ELR (cell line): Measurements from ENCODE around the gene CUL1.

Experiments used
- DNase-seq: peaks from one replicate; pipeline ENCODE4 v3.0.0-alpha.2; 2015; ENCODE audit warnings: low read depth

The CUL1 gene

DNA sequence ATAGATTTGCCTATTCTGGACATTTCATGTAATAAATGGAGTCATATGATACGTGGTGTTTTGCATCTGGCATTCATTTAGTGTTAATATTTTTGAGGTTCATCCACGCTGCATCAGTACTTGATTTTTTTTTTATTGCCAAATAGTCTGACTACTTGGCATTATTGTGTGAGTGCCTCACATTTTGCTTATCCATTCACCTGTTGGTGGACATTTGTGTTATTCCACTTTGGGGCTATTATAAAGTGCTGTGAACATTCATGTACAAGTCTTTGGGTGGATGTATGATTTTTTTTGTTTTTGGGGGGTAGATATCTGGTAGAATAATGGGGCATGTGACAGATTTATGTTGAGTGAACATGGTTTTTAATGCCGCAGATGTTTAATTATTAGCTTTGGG, 19.7 kb downstream of the CUL1 start:
- no peak for DNase-seq

DNA sequence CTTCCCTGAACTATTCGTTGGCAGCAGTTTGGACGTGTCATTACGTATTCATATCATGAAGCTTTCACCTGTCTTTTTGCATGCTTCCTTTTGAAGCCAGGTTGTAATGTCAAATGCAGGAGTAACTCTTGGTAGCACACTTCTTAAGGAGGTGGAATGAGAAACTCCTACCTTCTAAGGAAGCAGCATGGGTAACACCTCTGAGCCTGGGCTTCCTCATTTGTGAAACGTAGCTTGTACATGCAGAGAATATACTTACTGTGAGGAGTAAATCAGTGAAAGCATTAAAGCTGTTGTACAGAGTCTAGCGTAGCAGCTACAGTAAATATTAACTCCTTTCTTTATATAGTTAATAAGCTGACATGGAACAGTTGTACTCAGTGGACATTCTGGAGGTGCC, 21.1 kb downstream of the CUL1 start:
- DNase-seq = no peak

GRCh38 chr7:148720472-148720871, 21.8 kb downstream of the CUL1 start:
- no peak for DNase-seq

GRCh38 chr7:148721390-148721789, 22.7 kb downstream of the CUL1 start:
- DNase-seq = no peak

DNA sequence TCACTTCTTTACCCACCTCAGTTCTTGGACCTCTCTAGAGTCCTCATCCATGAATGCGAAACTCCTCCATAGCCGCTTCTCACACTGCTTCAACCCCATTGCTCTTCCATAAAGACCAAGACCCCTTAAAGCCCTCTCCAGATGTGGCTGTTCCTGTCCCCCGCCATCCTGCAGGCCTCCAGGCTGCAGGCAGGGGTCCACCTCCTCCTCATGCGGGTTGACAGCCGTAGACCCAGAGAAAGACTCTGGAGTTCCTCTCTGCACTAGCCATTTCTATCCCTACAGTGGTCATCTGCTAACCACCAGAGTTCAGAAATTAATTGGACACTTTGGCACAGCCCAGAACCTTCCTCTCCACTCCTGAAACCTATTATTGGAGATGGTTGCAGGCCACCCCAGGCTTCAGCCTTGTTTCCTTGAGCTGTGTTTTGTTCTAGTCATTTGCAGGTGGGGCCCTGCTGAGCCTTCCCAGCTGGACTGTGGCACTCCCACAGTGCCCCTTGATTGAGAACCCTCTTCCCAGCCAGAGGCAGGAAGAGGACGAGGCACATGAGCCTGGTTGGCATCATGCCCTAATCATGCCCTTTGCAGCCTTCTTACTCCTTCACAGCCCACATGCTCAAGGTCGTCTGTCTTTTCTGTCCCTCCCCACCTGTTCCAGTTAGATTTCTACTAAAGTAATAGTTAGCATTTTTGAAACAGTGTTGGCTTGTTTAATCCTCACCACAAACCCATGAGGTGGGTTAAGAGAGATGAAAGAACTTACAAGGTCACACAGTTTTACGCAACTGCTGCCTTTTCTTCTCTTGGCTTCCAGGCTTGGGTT, 23.9 kb downstream of the CUL1 start:
- DNase-seq = no peak

DNA sequence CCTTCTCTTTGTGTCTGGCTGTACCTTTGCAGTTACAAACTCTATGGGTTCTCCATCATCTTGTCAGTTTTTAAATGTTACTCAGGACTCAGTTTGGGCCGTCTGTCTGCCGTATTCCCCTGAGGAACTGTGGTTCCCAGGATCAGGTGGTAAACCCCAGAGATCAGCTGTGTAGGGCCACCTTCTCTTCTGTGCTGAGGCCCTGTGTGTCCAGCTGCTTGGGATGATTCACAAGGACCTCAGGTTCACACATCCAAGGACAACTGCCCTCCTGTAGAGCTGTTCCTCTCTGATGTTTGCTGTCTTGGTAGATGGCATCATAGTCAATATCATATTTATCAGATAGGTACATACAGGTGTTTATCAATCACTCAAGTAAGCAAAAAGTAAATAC, 24.5 kb downstream of the CUL1 start:
- DNase-seq = no peak

DNA sequence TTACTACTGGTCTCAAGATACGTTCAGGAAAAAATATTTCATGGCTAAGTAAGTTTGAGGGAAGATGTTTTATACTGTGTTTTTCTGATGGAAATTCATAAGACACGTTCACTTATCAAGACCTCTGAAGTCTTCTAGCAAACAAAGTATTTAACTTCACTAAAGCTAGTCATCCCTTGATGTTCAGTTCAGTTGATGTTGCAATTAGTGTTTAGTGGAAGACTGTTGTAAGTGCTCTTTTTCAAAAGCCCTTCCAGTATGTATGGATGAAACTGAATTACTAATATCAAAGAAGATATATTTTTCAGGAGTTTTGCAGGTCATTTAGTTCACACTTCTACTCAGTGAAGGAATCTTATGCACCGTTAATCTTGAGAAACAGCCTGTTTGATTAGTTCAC, 25.1 kb downstream of the CUL1 start:
- no peak for DNase-seq

GRCh38 chr7:148726385-148726784, 27.7 kb downstream of the CUL1 start:
- DNase-seq = no peak

DNA sequence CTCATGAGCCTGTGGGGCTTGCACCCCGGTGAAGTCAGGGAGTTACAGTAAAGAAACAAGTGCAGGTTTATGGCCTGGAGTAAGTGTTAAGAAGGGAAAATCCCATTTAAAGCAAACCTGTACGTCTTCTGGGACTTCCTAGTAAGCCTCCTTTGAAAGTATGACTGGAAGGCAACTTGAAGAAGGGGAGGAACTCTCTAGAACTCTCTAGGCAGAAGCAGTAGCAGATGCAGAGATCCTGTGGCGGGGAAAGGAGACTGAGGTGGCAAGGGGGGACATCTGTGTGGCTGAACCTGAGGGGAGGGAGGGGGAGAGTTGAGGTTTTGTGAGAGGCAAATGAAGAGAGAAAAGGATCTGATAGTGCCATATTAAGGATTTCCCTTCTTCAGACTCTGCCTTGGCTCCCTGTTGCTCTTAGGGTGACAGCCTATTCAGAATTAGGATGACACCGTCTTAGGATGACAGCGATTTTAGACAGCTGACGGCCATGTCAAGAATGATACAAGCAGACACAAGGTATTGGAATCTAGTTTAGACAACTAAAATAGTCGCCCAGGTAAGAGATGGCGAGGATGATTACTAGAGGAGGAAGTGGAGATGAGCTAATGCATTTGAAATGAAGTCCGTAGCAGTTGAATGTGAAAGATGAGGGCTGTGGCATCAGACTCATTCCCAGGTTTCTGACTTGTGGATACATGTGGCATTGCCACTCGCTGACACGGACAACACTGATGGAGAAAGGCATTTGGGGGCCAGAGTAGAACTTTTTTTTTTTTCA, 29.0 kb downstream of the CUL1 start:
- DNase-seq = peak; percentile 60

DNA sequence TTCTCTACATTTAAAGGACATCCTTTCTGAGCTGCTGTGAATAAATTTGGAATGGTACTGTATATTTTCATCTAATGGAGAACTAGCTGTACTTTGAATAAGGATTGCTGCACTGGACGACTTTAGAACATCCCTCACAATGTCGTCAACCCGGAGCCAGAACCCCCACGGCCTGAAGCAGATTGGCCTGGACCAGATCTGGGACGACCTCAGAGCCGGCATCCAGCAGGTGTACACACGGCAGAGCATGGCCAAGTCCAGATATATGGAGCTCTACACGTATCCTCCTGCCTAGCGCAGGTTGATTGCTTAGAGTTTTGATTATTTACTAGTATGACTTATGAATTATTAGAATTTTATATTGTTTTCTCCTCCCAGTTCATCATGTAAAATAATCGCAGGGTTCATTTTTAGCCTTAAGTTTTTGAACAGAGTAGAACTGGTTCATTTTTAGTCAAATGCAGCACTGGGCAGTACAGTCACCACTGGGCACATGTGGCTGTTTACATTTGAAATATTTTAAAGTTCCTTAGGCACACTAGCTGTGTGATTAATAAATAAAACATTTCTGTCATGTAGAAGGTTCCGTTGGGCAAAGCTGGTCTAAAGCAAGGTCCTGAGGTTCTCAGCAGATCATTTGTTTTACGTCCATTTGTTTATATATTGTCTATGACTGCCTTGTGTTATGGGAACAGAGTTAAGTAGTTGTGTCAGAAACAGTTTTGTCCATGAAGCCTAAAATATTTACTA, 31.5 kb downstream of the CUL1 start:
- peak; percentile 80 for DNase-seq

DNA sequence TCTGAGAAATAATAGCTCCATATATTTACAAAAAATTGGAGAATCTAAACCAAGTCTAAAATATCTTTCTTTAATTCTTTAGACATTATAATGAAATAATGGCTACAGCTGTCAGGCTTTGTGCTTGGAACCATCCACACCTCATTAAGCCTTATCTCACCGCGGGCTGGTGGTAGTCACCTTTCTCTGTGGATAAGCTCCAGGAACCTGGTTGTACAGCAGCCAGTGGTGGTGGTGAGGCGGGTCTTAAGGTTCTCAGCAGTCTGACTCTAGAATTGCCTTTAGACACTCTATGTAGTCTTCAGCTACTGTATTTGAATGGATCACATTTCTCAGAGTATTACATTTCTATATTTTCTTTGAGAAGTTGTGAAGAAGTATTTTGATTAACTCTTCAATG, 34.2 kb downstream of the CUL1 start:
- DNase-seq = no peak

GRCh38 chr7:148733496-148733895, 34.8 kb downstream of the CUL1 start:
- no peak for DNase-seq

DNA sequence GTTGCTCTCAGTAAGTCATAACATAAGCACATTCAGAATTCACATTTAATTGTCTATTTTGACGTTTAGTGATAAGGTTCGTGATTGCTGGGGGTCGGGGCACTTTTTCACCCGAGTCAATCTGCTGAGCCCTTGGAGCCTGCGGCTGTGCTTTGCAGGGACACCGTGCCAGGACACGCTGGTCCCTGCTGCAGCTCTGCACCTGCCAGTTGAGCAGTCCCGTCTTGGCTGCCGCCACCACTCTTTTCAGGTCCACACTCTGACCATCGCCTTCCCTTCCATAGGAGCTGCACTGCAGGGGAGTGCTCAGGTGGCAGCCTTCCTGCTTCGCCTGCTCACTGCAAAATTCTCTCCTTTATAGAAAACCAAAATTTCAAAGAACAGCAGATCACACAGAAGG, 36.4 kb downstream of the CUL1 start:
- no peak for DNase-seq

DNA sequence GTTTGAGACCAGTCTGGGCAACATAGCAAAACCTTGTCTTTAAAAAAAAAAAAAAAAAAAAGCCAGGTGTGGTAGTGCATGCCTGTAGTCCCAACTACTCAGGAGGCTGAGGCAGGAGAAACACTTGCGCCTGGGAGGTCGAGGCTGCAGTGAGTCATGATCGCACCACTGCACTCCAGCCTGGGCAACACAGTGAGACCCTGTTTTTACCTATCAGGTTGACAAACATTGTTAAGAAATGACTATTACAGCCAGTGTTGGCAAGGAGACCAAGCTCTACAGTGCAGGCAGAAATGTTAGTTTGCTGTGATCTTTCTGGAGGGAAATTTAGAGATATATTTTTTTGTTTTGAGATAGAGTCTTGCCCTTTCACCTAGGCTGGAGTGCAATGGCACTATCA, 37.3 kb downstream of the CUL1 start:
- DNase-seq = no peak

DNA sequence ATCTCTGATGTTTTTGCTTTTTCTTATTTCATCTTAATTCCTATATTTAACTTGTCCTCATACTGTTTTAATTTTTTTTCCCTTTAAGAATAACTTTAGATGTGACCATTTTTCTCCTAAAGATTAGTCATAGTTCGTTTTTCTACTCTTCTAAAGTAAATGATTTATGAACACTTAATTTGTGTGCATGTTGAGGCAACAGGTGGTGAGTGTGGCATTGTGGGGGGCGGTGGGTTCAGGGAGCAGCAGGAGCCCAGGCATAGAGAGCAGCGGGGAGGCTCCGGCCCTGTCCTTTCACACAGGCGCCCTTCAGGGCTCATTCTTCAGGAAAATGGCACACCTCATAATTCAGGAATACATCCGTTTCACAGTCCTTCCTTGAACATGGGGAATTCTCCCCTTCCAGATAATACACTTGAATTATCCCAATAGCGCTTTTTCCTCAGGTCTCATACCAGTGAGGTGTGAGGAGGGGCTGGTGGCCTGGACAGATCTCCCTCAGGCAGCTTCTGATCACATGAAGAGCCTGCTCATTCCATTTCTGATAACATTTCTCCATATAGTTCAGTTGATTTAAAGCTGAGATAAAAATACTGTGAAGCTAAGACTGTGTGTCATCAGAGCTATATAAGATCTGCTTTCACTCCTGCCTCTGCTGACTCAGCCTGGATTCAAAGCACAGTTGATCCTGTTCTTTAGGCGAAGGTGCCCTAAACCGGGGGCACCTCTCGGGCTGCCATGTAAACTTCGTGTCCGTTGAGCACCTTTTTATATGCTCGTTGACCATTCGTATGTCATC, 40.2 kb downstream of the CUL1 start:
- DNase-seq = peak; percentile 23

DNA sequence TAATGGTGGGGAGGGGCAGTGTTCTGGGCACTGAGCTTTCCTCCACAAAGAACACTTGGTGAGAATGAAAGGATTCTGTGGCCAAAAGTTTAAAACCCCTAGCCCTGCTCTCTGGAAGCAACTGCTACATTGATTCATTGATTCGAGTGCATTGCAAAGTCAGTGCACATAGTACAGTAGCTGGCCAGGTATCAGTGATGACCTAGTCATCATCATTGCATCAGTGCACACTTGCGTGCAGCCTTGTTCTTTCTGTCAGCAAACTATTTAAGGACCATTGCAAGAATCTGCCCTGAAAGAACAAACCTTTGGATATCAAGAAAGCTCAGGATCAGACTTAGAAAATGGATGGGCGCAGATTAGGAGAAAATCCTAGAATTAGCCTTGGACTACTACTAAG, 47.4 kb downstream of the CUL1 start:
- no peak for DNase-seq

- DNase-seq = no peak
Measured at GRCh38 chr7:148747274-148747673, 48.6 kb downstream of the CUL1 start.

GRCh38 chr7:148750442-148751355, 52.0 kb downstream of the CUL1 start:
- no peak for DNase-seq

DNA sequence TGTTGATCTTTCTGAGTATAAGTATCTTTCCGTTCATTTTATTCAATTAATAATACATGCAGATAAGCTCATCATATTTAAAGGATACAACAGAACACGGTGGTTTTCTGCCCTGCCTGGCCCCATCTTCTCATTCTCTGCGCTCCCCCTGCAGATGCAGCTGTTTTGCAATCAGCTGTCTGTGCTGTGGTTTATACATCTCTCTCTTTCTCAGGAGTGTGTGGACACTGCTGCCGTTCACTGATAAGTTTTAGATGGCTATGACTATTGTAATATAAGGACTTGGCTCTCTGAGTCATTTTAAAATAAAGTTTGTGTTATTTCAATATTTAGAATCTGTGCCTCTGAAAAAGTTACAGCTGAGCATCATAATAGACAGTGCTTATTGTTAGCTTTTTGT, 54.5 kb downstream of the CUL1 start:
- no peak for DNase-seq

DNA sequence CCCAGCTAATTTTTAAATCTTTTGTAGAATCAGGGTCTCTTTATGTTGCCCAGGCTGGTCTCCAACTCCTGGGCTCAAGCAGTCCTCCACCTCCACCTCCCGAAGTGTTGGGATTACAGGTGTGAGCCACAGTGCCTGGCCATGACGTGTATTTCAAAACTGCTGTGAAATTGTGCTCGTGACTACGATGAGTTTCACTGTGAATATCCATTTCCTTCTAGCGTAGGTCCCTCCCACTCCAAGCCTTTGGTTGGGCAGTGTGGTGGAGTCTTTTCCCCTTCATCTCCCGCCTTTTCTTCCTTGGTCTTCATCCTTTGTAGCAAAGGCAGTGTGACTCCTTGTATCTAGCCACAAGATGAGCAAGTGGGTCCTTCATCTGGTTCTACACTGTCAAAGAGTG, 56.2 kb downstream of the CUL1 start:
- no peak for DNase-seq
